Measurements from ENCODE around the gene THUMPD1. TPM values are rescaled to one million over a fixed set of nuclear protein-coding genes. Genes with fewer than 3 reads are reported as not detected.

The THUMPD1 gene
- total and polyA plus RNA-seq, 2 experiments from 2014 or later: 44.6 to 93.0 TPM

DNA sequence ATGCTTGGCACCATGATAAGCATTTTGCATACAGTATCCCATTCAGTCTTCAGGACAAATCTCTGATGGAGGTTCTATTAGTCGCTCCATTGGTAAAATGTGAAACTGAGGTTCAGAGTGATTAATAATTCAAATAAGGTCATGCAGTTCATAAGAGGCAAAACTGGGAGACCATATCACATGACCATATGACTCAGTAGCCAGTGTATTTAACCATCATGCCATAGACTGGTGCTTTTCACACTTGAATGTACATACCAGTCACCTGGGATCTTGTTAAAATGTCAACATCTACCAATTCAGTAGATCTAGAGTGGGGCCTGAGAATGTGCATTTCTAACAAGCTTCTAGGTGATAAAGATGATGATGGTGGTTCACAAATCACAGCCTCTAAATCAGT, 26.5 kb upstream of the THUMPD1 start (continued):
- TF ChIP-seq ZNF114 (CRISPR knock-in tag; IDR thresholded peaks at IDR 0.05): no peak
- TF ChIP-seq CREB1 (CRISPR knock-in tag; IDR thresholded peaks at IDR 0.05; ENCODE audit: low read depth): no peak
- no peak for TF ChIP-seq EZH2 (IDR thresholded peaks at IDR 0.05; ENCODE audit: low read depth, unreplicated experiment)
- TF ChIP-seq, protein P1, sequence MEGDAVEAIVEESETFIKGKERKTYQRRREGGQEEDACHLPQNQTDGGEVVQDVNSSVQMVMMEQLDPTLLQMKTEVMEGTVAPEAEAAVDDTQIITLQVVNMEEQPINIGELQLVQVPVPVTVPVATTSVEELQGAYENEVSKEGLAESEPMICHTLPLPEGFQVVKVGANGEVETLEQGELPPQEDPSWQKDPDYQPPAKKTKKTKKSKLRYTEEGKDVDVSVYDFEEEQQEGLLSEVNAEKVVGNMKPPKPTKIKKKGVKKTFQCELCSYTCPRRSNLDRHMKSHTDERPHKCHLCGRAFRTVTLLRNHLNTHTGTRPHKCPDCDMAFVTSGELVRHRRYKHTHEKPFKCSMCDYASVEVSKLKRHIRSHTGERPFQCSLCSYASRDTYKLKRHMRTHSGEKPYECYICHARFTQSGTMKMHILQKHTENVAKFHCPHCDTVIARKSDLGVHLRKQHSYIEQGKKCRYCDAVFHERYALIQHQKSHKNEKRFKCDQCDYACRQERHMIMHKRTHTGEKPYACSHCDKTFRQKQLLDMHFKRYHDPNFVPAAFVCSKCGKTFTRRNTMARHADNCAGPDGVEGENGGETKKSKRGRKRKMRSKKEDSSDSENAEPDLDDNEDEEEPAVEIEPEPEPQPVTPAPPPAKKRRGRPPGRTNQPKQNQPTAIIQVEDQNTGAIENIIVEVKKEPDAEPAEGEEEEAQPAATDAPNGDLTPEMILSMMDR (conservative IDR thresholded peaks at IDR 0.05; ENCODE audit: low read depth in 2 of 2): no peak
- no peak for TF ChIP-seq POLR2AphosphoS5 (IDR thresholded peaks at IDR 0.05; ENCODE audit: low read depth)
- TF ChIP-seq, protein P2, sequence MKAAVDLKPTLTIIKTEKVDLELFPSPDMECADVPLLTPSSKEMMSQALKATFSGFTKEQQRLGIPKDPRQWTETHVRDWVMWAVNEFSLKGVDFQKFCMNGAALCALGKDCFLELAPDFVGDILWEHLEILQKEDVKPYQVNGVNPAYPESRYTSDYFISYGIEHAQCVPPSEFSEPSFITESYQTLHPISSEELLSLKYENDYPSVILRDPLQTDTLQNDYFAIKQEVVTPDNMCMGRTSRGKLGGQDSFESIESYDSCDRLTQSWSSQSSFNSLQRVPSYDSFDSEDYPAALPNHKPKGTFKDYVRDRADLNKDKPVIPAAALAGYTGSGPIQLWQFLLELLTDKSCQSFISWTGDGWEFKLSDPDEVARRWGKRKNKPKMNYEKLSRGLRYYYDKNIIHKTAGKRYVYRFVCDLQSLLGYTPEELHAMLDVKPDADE (IDR thresholded peaks at IDR 0.05): no peak
- TF ChIP-seq NANOG (IDR thresholded peaks at IDR 0.05; ENCODE audit: borderline replicate concordance): no peak

DNA sequence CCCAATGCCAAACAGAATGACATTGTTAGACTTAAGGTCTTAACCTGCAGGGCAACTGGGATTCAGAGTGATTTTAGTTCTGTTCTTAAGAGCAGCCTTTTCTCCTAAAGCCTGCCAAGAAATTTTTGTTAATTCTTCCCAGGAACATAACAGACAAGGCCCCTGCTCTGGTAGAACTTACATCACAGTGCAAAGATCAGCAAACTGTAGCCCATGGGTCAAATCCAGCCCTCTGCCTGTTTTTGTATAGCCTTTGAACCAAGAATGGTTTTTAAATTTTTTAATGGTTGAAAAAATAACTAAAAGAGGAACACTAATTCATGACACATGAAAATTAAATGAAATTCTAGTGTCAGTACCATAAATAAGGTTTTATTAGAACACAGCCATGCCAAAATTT, 26.0 kb upstream of the THUMPD1 start:
- H3K9me3 Mint-ChIP-seq: peaks cover under 1% of the 10 kb centered on the region; the same call in 1 of the 3 replicates
- no peak overlapping the region for H3K4me3 Mint-ChIP-seq
- no peaks in the 10 kb centered on the region for H3K27me3 ChIP-seq (ENCODE audit: insufficient read depth)
- no peak overlapping the region for H3K4me3 ChIP-seq
- H3K36me3 ChIP-seq (ENCODE audit: insufficient read depth): no peaks in the 10 kb centered on the region
- no peak overlapping the region for H3K27ac ChIP-seq (ENCODE audit: low read depth)
- no peak overlapping the region for H3K27ac Mint-ChIP-seq
- ATAC-seq (no peak), DNase-seq (ENCODE audit: low spot score) (no peak)
- no peaks in the 10 kb centered on the region for H3K4me1 ChIP-seq (ENCODE audit: insufficient read depth)
- no peaks in the 10 kb centered on the region for H3K27me3 Mint-ChIP-seq (ENCODE audit: insufficient read depth, low read depth, poor library complexity)
- no peak overlapping the region for H3K4me2 ChIP-seq
- TF ChIP-seq ZNF331 (CRISPR knock-in tag; IDR thresholded peaks at IDR 0.05; ENCODE audit: low read depth) (no peak), CREB1 (CRISPR knock-in tag; IDR thresholded peaks at IDR 0.05; ENCODE audit: low read depth) (no peak), EZH2 (IDR thresholded peaks at IDR 0.05; ENCODE audit: low read depth, unreplicated experiment) (no peak), ZNF114 (CRISPR knock-in tag; IDR thresholded peaks at IDR 0.05) (no peak), JUNB (IDR thresholded peaks at IDR 0.05; ENCODE audit: unreplicated experiment) (no peak)
- TF ChIP-seq, protein P3, sequence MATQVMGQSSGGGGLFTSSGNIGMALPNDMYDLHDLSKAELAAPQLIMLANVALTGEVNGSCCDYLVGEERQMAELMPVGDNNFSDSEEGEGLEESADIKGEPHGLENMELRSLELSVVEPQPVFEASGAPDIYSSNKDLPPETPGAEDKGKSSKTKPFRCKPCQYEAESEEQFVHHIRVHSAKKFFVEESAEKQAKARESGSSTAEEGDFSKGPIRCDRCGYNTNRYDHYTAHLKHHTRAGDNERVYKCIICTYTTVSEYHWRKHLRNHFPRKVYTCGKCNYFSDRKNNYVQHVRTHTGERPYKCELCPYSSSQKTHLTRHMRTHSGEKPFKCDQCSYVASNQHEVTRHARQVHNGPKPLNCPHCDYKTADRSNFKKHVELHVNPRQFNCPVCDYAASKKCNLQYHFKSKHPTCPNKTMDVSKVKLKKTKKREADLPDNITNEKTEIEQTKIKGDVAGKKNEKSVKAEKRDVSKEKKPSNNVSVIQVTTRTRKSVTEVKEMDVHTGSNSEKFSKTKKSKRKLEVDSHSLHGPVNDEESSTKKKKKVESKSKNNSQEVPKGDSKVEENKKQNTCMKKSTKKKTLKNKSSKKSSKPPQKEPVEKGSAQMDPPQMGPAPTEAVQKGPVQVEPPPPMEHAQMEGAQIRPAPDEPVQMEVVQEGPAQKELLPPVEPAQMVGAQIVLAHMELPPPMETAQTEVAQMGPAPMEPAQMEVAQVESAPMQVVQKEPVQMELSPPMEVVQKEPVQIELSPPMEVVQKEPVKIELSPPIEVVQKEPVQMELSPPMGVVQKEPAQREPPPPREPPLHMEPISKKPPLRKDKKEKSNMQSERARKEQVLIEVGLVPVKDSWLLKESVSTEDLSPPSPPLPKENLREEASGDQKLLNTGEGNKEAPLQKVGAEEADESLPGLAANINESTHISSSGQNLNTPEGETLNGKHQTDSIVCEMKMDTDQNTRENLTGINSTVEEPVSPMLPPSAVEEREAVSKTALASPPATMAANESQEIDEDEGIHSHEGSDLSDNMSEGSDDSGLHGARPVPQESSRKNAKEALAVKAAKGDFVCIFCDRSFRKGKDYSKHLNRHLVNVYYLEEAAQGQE (IDR thresholded peaks at IDR 0.05; ENCODE audit: unreplicated experiment): no peak
- TF ChIP-seq, protein P1 (conservative IDR thresholded peaks at IDR 0.05; ENCODE audit: low read depth in 2 of 2): no peak
- H3K4me1 Mint-ChIP-seq: peaks cover 5% of the 10 kb centered on the region; the same call in 2 of the 3 replicates
- H3K79me2 ChIP-seq (replicated peaks; ENCODE audit: insufficient read depth): no peaks in the 10 kb centered on the region
- H4K20me1 ChIP-seq (replicated peaks; ENCODE audit: insufficient read depth): no peaks in the 10 kb centered on the region
- H2AFZ ChIP-seq: no peak overlapping the region
- H3F3A ChIP-seq (replicated peaks; ENCODE audit: low read depth): no peaks in the 10 kb centered on the region
- no peaks in the 10 kb centered on the region for H3K36me3 Mint-ChIP-seq (ENCODE audit: low read depth)
- no peaks in the 10 kb centered on the region for H3K9me2 ChIP-seq (ENCODE audit: insufficient read depth)
